Testis (tissue), 2 donors: Measurements from ENCODE around the gene CHRNA7.

ENCODE experiments used
- CTCF ChIP-seq, 3 experiments: fragments of 450-650 bp in 2 of 3; fragments of 200-600 bp in 1 of 3; sonication (generic) in 1 of 3; IDR thresholded peaks; one replicate each; pipeline ENCODE4 v1.5.1; 2016 to 2019; ENCODE audit warnings: antibody characterized with exemption in 3 of 3, mild to moderate bottlenecking in 2 of 3, moderate library complexity in 1 of 3
- POLR2A ChIP-seq: fragments of 450-650 bp; IDR thresholded peaks from one replicate; pipeline ENCODE4 v1.6.1; 2017; ENCODE audit warnings: antibody characterized with exemption, mild to moderate bottlenecking, moderate library complexity

GRCh38 chr15:32007355-32007960 is 22.9 kb upstream of the CHRNA7 start:
- TF ChIP-seq CTCF (IDR thresholded peaks at IDR 0.05): no peak
- no peak for TF ChIP-seq POLR2A
